HG03025 (cell line): ENCODE measurements around the gene C5orf58.

Experiments
- ATAC-seq: cut with Tn5 transposase; IDR thresholded peaks from one replicate; pipeline ENCODE4 v1.9.1; 2021; ENCODE audit warnings: mild to moderate bottlenecking, moderate library complexity; ENCODE audit not compliant: unreplicated experiment, low FRiP score

The C5orf58 gene

GRCh38 chr5:170232786-170233185 lies at the start of gene C5orf58:
C5orf58 (plus strand) TSS chr5:170232985; CDS start chr5:170234977, 1,992 bp downstream.
- ATAC-seq: no peak

- ATAC-seq: no peak
Measured at GRCh38 chr5:170183816-170184687, 48.7 kb upstream of the C5orf58 start.

GRCh38 chr5:170184737-170185136 lies 48.0 kb upstream of the C5orf58 start:
- no peak for ATAC-seq

GRCh38 chr5:170186156-170186555 lies 46.6 kb upstream of the C5orf58 start:
- no peak for ATAC-seq

GRCh38 chr5:170186856-170187255 lies 45.9 kb upstream of the C5orf58 start:
- ATAC-seq: no peak

GRCh38 chr5:170190436-170191134 lies 42.2 kb upstream of the C5orf58 start:
- no peak for ATAC-seq

GRCh38 chr5:170192829-170193228 lies 40.0 kb upstream of the C5orf58 start:
- no peak for ATAC-seq

- ATAC-seq: no peak
Measured at GRCh38 chr5:170195961-170196360, 36.8 kb upstream of the C5orf58 start.

- ATAC-seq: no peak
Measured at GRCh38 chr5:170200876-170201275, 31.9 kb upstream of the C5orf58 start.

GRCh38 chr5:170201311-170201710 lies 31.5 kb upstream of the C5orf58 start:
- no peak for ATAC-seq

GRCh38 chr5:170202117-170202516 lies 30.7 kb upstream of the C5orf58 start:
- ATAC-seq: no peak

- ATAC-seq: no peak
Measured at GRCh38 chr5:170204202-170204601, 28.6 kb upstream of the C5orf58 start.

GRCh38 chr5:170206216-170206615 lies 26.6 kb upstream of the C5orf58 start:
- no peak for ATAC-seq

- ATAC-seq: no peak
Measured at GRCh38 chr5:170206958-170207357, 25.8 kb upstream of the C5orf58 start.

GRCh38 chr5:170211575-170212334 lies 21.0 kb upstream of the C5orf58 start:
- ATAC-seq: no peak

- no peak for ATAC-seq
Measured at GRCh38 chr5:170216257-170216864, 16.4 kb upstream of the C5orf58 start.

- no peak for ATAC-seq
Measured at GRCh38 chr5:170217831-170218230, 15.0 kb upstream of the C5orf58 start.

GRCh38 chr5:170218726-170219125 lies 14.1 kb upstream of the C5orf58 start:
- ATAC-seq: no peak

GRCh38 chr5:170219615-170220014 lies 13.2 kb upstream of the C5orf58 start:
- ATAC-seq: no peak

- no peak for ATAC-seq
Measured at GRCh38 chr5:170220191-170220590, 12.6 kb upstream of the C5orf58 start.

- no peak for ATAC-seq
Measured at GRCh38 chr5:170221327-170221741, 11.5 kb upstream of the C5orf58 start.
